Spleen (tissue), 7 donors: ENCODE measurements around the gene CASP7.

ENCODE experiments used
- CTCF ChIP-seq, 11 experiments: fragments of 200-600 bp in 7 of 11; fragments of 450-650 bp in 4 of 11; sonication (generic) in 4 of 11; IDR thresholded peaks in 8 of 11; conservative IDR thresholded peaks in 3 of 11; 1 replicate in 7 of 11; 2 replicates in 4 of 11; pipeline versions ENCODE4 v1.4.0 to v1.8.0; 2016 to 2021; ENCODE audit warnings: antibody characterized with exemption in 11 of 11, inconsistent platforms in 4 of 11, mild to moderate bottlenecking in 1 of 11
- POLR2A ChIP-seq, 3 donors: fragments of 450-650 bp; IDR thresholded peaks; one replicate each; pipeline ENCODE4 v1.5.1; 2017; ENCODE audit warnings: antibody characterized with exemption in 3 of 3, mild to moderate bottlenecking in 1 of 3
- donor health status: DM: no; HTN: no; CAD: no; lungs with moderate emphysema.
- donor health status: DM: no; HTN: no; CAD: no.
- donor health status: DM: no; HTN: no; CAD: no.

- no peak for TF ChIP-seq CTCF (IDR thresholded peaks at IDR 0.05 in 8 of 11, conservative IDR thresholded peaks at IDR 0.05 in 3 of 11)
- no peak for TF ChIP-seq POLR2A (IDR thresholded peaks at IDR 0.05)
Observed at GRCh38 chr10:113711142-113711541, 31.4 kb downstream of the CASP7 start.
